A673 (cell line): ENCODE measurements around the gene ZNF746. TPM values are rescaled to one million over a fixed set of nuclear protein-coding genes. Genes with fewer than 3 reads are reported as not detected.

Experiments
- BruUV-seq: library from RNA; stranded (reverse); fragments of 400-500 nt; replicated peaks from 2 replicates; lab custom pipeline; 2021; lab: Mats Ljungman, UMichigan
- CTCF ChIA-PET: fragments of 300-600 bp; sonication (Branson Sonifier 250); formaldehyde crosslinking; loops from one replicate; lab custom pipeline; 2022; ENCODE audit warnings: antibody characterized with exemption; lab: Charles Lee
- POLR2A ChIA-PET: fragments of 300-600 bp; sonication (Branson Sonifier 250); formaldehyde crosslinking; loops from one replicate; lab custom pipeline; 2022; ENCODE audit warnings: antibody characterized with exemption; ENCODE audit not compliant: low non-redundant PET; lab: Charles Lee
- DNase-seq: peaks from one replicate; pipeline ENCODE4 v3.0.0-alpha.2; 2015; ENCODE audit warnings: low spot score
- H3K27ac ChIP-seq: fragments of 200-600 bp; sonication (generic); 2 replicates; pipeline ENCODE4 v1.5.1; 2016; ENCODE audit warnings: mixed run types, low read depth, mild to moderate bottlenecking, mixed read lengths, antibody characterized with exemption, low read length; ENCODE audit not compliant: poor library complexity, severe bottlenecking
- H3K27me3 ChIP-seq: fragments of 200-600 bp; sonication (generic); replicated peaks from 2 replicates; pipeline ENCODE4 v1.6.1; 2017; ENCODE audit warnings: mixed run types, low read depth, mild to moderate bottlenecking, mixed read lengths, antibody characterized with exemption, low read length; ENCODE audit not compliant: insufficient read depth, poor library complexity
- H3K36me3 ChIP-seq: fragments of 200-600 bp; sonication (generic); 2 replicates; pipeline ENCODE4 v1.6.1; 2016; ENCODE audit warnings: mixed run types, mild to moderate bottlenecking, mixed read lengths, antibody characterized with exemption, low read length; ENCODE audit not compliant: insufficient read depth, poor library complexity, severe bottlenecking
- H3K4me1 ChIP-seq: fragments of 200-600 bp; sonication (generic); 2 replicates; pipeline ENCODE4 v1.6.1; 2017; ENCODE audit warnings: mixed run types, mild to moderate bottlenecking, mixed read lengths, antibody characterized with exemption, low read length; ENCODE audit not compliant: insufficient read depth, poor library complexity, severe bottlenecking
- H3K4me3 ChIP-seq: fragments of 200-600 bp; sonication (generic); 2 replicates; pipeline ENCODE4 v1.5.1; 2016; ENCODE audit warnings: low read depth, mixed run types, mild to moderate bottlenecking, mixed read lengths, low read length; ENCODE audit not compliant: poor library complexity, severe bottlenecking
- H3K9me3 ChIP-seq: fragments of 200-600 bp; sonication (generic); 2 replicates; pipeline ENCODE4 v1.6.1; 2016; ENCODE audit warnings: mixed run types, low read depth, mild to moderate bottlenecking, mixed read lengths, antibody characterized with exemption, low read length; ENCODE audit not compliant: poor library complexity, severe bottlenecking
- EZH2 ChIP-seq: fragments of 200-600 bp; sonication (generic); IDR thresholded peaks from 2 replicates; pipeline ENCODE4 v1.6.1; 2017; ENCODE audit warnings: borderline replicate concordance, low read depth, mild to moderate bottlenecking, mixed read lengths, antibody characterized with exemption, low read length; ENCODE audit not compliant: poor library complexity, severe bottlenecking
- intact Hi-C: fragments of 100-400 bp; cut with micrococcal nuclease; formaldehyde crosslinking; loops from one replicate; pipeline ENCODE4 v1.10.0; 2022; ENCODE audit not compliant: unreplicated experiment
- total RNA-seq: library from RNA; stranded (reverse); gene quantifications from 2 replicates; pipeline ENCODE4 v1.2.3, GENCODE V29; 2021
- TF ChIP-seq, protein P1 (sequence below): fragments of 300-800, 200-600 bp; sonication (generic); conservative IDR thresholded peaks from 2 replicates; pipeline ENCODE4 v1.5.1; 2017; ENCODE audit warnings: low read depth, mild to moderate bottlenecking, antibody characterized with exemption, low read length, moderate library complexity, mixed read lengths

ZNF746 gene
- total RNA-seq, 1 experiment from 2014 or later: 22.5 TPM

DNA sequence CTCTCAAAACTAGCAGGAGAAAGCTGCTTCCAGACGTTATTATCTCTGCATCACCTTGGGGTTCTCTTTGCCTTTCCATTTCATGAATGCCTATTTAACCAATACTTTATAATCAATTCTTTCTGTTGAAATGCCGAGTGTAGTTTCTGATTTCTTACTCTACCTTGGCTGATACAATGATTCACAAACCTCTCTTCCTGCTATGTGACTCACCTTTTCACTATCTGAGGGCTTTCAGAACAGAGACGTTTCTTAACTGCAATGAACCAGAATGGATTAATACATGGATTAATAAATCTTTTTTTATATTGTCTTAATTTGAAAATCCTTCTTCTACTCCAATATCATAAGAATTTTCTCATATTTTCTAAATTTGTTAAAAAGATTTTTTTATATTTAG lies 46.4 kb upstream of the ZNF746 start:
- H3K36me3 ChIP-seq: peaks cover 10% of the 10 kb centered on the region
- BruUV-seq: no TSS peak
- ChIA-PET CTCF (no interaction called here), POLR2A (no interaction called here)
- H3K27ac ChIP-seq: no peak overlapping the region
- no peaks in the 10 kb centered on the region for H3K4me1 ChIP-seq
- no peak for DNase-seq
- TF ChIP-seq EZH2: no peak
- TF ChIP-seq, protein P1, sequence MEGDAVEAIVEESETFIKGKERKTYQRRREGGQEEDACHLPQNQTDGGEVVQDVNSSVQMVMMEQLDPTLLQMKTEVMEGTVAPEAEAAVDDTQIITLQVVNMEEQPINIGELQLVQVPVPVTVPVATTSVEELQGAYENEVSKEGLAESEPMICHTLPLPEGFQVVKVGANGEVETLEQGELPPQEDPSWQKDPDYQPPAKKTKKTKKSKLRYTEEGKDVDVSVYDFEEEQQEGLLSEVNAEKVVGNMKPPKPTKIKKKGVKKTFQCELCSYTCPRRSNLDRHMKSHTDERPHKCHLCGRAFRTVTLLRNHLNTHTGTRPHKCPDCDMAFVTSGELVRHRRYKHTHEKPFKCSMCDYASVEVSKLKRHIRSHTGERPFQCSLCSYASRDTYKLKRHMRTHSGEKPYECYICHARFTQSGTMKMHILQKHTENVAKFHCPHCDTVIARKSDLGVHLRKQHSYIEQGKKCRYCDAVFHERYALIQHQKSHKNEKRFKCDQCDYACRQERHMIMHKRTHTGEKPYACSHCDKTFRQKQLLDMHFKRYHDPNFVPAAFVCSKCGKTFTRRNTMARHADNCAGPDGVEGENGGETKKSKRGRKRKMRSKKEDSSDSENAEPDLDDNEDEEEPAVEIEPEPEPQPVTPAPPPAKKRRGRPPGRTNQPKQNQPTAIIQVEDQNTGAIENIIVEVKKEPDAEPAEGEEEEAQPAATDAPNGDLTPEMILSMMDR: no peak
- peaks cover 6% of the 10 kb centered on the region for H3K9me3 ChIP-seq
- no peak overlapping the region for H3K4me3 ChIP-seq
- H3K27me3 ChIP-seq: no peaks in the 10 kb centered on the region
- intact Hi-C loops: no loop called here

DNA sequence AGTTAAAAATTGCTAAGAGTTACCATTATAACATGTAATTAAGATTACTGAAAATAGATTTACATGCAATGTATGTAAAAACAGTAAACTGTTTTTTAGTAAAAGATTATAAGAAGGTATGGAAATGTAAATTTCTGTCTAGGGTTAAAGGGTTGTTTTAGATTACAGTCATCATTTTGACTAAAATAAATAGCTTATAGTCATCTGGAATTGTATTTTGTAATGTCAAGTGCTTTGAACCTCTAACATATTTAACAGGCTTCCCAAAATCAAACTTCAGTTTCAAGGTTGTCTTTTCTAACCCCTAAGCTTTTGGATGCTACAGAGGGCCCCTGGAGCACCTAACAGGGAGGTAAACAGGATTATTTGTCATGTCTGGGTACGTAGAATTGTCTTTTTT lies 35.0 kb upstream of the ZNF746 start:
- Histone ChIP-seq H3K4me3 (no peak overlapping the region), H3K36me3 (no peaks in the 10 kb centered on the region), H3K4me1 (no peaks in the 10 kb centered on the region), H3K9me3 (peaks cover 50% of the 10 kb centered on the region), H3K27me3 (no peaks in the 10 kb centered on the region), H3K27ac (no peak overlapping the region)
- intact Hi-C loops: no loop called here
- BruUV-seq: no TSS peak
- TF ChIP-seq, protein P1: no peak
- TF ChIP-seq EZH2: no peak
- CTCF ChIA-PET: no interaction called here
- POLR2A ChIA-PET: no interaction called here
- DNase-seq: no peak

DNA sequence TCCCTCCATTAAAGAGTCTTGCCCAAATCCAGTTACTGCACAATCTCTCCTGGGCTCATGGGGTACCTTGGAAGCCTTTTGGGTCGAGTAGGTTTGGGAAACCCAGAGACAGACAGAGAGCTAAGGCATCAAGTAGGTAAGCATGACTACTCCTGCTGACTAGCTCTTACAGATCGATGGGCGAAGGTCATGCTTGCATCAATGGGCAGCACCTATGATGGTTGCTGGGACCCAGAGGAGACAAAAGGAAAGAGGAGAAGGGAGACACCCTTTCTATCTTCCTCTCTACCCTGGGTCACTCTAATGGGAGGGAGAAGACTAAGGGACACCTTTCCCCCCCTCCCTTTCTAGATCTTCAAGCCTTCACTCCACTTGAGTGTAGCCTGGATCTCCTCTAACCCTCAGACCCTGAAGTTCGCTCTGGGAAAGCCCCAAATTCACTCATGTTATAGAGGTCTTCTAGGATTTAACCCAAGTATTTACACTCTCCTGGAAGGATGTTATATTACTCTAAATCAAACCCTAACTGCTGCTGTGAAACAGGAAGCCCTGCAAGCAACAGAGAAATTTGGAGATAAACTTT lies 31.6 kb upstream of the ZNF746 start:
- intact Hi-C loops: no loop called here
- CTCF ChIA-PET: no interaction called here
- no peak for DNase-seq

More for the DNA sequence above, 31.6 kb upstream of the ZNF746 start:
- no peak overlapping the region for H3K27ac ChIP-seq
- POLR2A ChIA-PET: no interaction called here
- H3K4me3 ChIP-seq: no peak overlapping the region
- H3K9me3 ChIP-seq: peaks cover 53% of the 10 kb centered on the region
- no TSS peak for BruUV-seq
- no peaks in the 10 kb centered on the region for H3K36me3 ChIP-seq
- TF ChIP-seq, protein P1: no peak
- no peak for TF ChIP-seq EZH2
- no peaks in the 10 kb centered on the region for H3K4me1 ChIP-seq
- no peaks in the 10 kb centered on the region for H3K27me3 ChIP-seq
